Calu3 (cell line): ENCODE results near the gene ZNF804B. TPM values are rescaled to one million over a fixed set of nuclear protein-coding genes. Genes with fewer than 3 reads are reported as not detected.

ENCODE experiments used
- BruUV-seq: library from RNA; stranded (reverse); fragments of 400-500 nt; replicated peaks from 2 replicates; lab custom pipeline; 2021; lab: Mats Ljungman, UMichigan
- CTCF ChIA-PET: fragments of 300-600 bp; sonication (Branson Sonifier 250); formaldehyde crosslinking; loops from one replicate; lab custom pipeline; 2022; ENCODE audit warnings: antibody characterized with exemption; lab: Charles Lee
- DNase-seq: peaks from one replicate; pipeline ENCODE4 v3.0.0; 2022
- H3K27ac Mint-ChIP-seq: one replicate; pipeline ENCODE4 v1.8.0; 2022; ENCODE audit warnings: mixed read lengths; ENCODE audit not compliant: unreplicated experiment
- H3K27me3 Mint-ChIP-seq: one replicate; pipeline ENCODE4 v1.8.0; 2022; ENCODE audit warnings: mixed read lengths; ENCODE audit not compliant: unreplicated experiment
- H3K36me3 Mint-ChIP-seq: one replicate; pipeline ENCODE4 v1.8.0; 2022; ENCODE audit warnings: mild to moderate bottlenecking, moderate library complexity, mixed read lengths; ENCODE audit not compliant: insufficient read depth, unreplicated experiment
- H3K4me1 Mint-ChIP-seq: one replicate; pipeline ENCODE4 v1.8.0; 2022; ENCODE audit warnings: mild to moderate bottlenecking, low read depth, mixed read lengths; ENCODE audit not compliant: unreplicated experiment
- H3K4me3 Mint-ChIP-seq: one replicate; pipeline ENCODE4 v1.8.0; 2022; ENCODE audit warnings: mild to moderate bottlenecking, low read depth, moderate library complexity, mixed read lengths; ENCODE audit not compliant: unreplicated experiment
- H3K9me3 Mint-ChIP-seq: one replicate; pipeline ENCODE4 v1.8.0; 2022; ENCODE audit warnings: low read depth, mixed read lengths; ENCODE audit not compliant: unreplicated experiment
- intact Hi-C: fragments of 100-400 bp; cut with micrococcal nuclease; formaldehyde crosslinking; loops from one replicate; pipeline ENCODE4 v1.10.0; 2022; ENCODE audit not compliant: unreplicated experiment
- total RNA-seq: library from RNA; stranded (reverse); gene quantifications from 2 replicates; pipeline ENCODE4 v1.2.3, GENCODE V29; 2022
- TF ChIP-seq, protein P1 (sequence below): fragments of 200-600 bp; IDR thresholded peaks from one replicate; pipeline ENCODE4 v1.8.0; 2022; ENCODE audit warnings: antibody characterized with exemption; ENCODE audit not compliant: unreplicated experiment

Gene ZNF804B
- total RNA-seq, 1 experiment from 2014 or later, result not detected

DNA sequence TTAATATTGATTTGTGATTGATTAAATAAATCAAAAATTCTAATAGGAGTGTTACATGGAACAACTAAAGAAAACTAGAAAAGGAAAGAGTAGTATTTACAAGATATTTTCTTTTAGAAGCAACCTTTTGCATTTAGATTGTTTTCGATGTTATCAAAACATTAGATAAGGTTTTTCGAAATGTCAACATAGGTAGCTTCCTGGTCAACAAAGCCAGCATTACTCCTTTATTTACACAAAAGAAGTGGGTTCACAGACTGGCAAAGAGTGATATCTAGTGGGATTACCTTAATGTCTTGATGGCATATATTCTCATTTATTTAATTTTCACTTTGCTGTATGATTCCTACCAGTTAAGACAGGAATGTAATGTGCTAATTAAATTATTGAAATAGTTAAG is 153.4 kb downstream of the ZNF804B start:
- CTCF ChIA-PET, result no interaction called here
- Mint-ChIP-seq H3K4me1 (no peaks in the 10 kb centered on the region), H3K9me3 (no peaks in the 10 kb centered on the region), H3K27ac (no peak overlapping the region), H3K27me3 (no peaks in the 10 kb centered on the region), H3K36me3 (no peaks in the 10 kb centered on the region), H3K4me3 (no peak overlapping the region)
- no peak for DNase-seq
- no TSS peak for BruUV-seq
- intact Hi-C loops, result no loop called here
- TF ChIP-seq, protein P1, sequence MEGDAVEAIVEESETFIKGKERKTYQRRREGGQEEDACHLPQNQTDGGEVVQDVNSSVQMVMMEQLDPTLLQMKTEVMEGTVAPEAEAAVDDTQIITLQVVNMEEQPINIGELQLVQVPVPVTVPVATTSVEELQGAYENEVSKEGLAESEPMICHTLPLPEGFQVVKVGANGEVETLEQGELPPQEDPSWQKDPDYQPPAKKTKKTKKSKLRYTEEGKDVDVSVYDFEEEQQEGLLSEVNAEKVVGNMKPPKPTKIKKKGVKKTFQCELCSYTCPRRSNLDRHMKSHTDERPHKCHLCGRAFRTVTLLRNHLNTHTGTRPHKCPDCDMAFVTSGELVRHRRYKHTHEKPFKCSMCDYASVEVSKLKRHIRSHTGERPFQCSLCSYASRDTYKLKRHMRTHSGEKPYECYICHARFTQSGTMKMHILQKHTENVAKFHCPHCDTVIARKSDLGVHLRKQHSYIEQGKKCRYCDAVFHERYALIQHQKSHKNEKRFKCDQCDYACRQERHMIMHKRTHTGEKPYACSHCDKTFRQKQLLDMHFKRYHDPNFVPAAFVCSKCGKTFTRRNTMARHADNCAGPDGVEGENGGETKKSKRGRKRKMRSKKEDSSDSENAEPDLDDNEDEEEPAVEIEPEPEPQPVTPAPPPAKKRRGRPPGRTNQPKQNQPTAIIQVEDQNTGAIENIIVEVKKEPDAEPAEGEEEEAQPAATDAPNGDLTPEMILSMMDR, result no peak

DNA sequence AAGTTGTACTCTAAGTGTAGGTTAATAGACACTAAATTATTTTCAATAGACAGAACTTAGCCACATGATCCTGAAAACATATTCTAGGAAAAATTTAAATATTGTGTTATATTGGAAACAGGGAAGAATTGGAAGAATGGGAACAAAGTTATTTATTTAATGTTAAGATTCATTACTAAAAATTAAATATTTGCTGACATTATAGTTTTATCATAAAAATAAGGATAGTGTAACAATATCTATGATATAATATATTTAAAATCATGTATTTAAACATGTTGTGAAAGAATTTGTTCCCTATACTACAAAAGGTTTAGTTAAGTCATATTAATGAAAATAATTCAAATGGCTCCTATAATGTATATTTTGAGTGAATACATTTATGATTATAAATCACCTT is 156.1 kb downstream of the ZNF804B start:
- DNase-seq, result no peak
- intact Hi-C loops, result loop anchor here (5.0 kb wide), 1 partner anchor 327 kb away; no protein-coding TSS in a partner anchor
- Mint-ChIP-seq H3K36me3 (no peaks in the 10 kb centered on the region), H3K27ac (no peak overlapping the region), H3K4me1 (no peaks in the 10 kb centered on the region), H3K27me3 (no peaks in the 10 kb centered on the region), H3K9me3 (no peaks in the 10 kb centered on the region), H3K4me3 (no peak overlapping the region)
- no TSS peak for BruUV-seq
- CTCF ChIA-PET, result no interaction called here
- TF ChIP-seq, protein P1, result no peak

DNA sequence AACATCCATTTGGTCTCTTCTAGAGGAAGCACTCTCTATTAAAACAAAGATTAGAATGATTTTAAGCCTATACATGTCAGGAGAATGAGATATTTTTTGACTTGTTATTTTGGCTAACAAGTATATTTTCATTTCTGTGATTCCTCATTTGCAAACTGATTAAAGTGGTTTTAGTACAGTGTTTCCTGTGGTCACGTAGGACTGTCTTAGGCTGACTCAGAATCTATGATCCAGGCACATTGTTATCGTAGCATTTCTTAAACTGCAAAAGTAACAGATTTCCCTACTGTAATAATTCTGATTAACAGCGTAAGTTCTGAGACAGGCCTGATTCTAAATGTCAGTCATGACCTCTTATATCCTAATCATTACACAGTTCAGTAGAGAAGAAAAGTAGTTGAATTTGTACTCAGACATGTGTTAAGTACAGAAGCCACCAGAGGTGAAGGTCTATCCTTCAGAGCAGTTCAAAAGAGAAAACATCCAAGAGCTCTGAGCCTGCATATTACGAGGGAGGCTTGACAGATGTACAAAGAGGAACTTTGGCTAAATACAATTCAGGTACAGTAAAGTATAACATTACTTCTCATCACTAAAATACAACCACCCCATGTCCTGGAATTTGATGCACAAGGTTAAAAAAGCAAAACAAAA is 160.1 kb downstream of the ZNF804B start:
- DNase-seq, result no peak
- TF ChIP-seq, protein P1, result no peak
- Mint-ChIP-seq H3K4me3 (no peak overlapping the region), H3K36me3 (no peaks in the 10 kb centered on the region), H3K27me3 (no peaks in the 10 kb centered on the region), H3K4me1 (no peaks in the 10 kb centered on the region), H3K27ac (no peak overlapping the region), H3K9me3 (no peaks in the 10 kb centered on the region)
- BruUV-seq, result no TSS peak
- intact Hi-C loops, result loop anchor here (5.0 kb wide), 1 partner anchor 323 kb away; no protein-coding TSS in a partner anchor
- CTCF ChIA-PET, result no interaction called here

DNA sequence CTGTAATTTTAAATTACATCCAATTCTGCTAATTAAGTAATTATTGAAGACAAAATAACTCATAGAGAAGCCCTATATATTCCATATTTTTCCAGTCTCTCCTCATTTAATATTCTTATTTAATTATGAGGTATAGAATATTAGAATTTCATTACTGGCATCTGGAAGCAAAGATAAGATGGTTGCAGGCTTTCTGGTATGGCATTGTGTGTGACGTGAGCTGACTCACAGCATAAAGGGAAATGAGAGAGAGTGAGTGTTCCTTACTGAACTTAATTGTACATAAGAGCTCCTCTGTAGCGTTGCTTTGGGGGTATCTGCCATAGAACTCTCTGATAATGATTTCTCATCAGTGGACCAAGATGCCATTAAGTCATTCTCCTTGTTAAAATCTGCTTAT is 163.4 kb downstream of the ZNF804B start:
- Mint-ChIP-seq H3K27ac (no peak overlapping the region), H3K4me3 (no peak overlapping the region), H3K36me3 (no peaks in the 10 kb centered on the region), H3K9me3 (no peaks in the 10 kb centered on the region), H3K4me1 (no peaks in the 10 kb centered on the region), H3K27me3 (no peaks in the 10 kb centered on the region)
- CTCF ChIA-PET, result no interaction called here
- no TSS peak for BruUV-seq
- TF ChIP-seq, protein P1, result no peak
- no peak for DNase-seq
- intact Hi-C loops, result no loop called here
